Aorta (tissue), 4 donors: Measurements from ENCODE around the gene INPP5E. TPM values are rescaled to one million over a fixed set of nuclear protein-coding genes. Genes with fewer than 3 reads are reported as not detected.

Experiments
- polyA plus RNA-seq, 2 donors: library from polyadenylated mRNA; stranded (reverse); fragments of 200-250 nt; gene quantifications; one replicate each; pipeline ENCODE4 v1.2.3, GENCODE V29; 2013
- total RNA-seq, 2 donors: library from RNA; stranded (reverse); fragmentation: NEBNext Ultra II Directional; extraction: Animal tissue kit (Norgen Biotek cat#: 25700); gene quantifications; one replicate each; pipeline ENCODE4 v1.2.1, GENCODE V29; 2021
- donor health status: healthy with polysubstance abuse.
- donor health status: Bipolar disorder and iron deficiency.
- donor health status: DM: no; HTN: no; CAD: no.
- donor health status: DM: yes; HTN: yes; CAD: no.

The INPP5E gene
- total and polyA plus RNA-seq, 4 donors = 2.8 to 15.6 (median 11.7) TPM

Other genes with a start within 250 kb of the INPP5E start
- not detected for gene LHX3, start 234.7 kb downstream of the INPP5E start, total RNA-seq
- gene LHX3, start 234.7 kb downstream of the INPP5E start, polyA plus RNA-seq = not detected
- 1 to 10 TPM; 6.8 to 7.9 TPM for gene QSOX2, start 194.0 kb downstream of the INPP5E start, total RNA-seq
- gene QSOX2, start 194.0 kb downstream of the INPP5E start, polyA plus RNA-seq = 1 to 10 TPM; 1.0 to 5.7 TPM
- not detected for gene CCDC187, start 135.8 kb downstream of the INPP5E start, total RNA-seq
- not detected for gene CCDC187, start 135.8 kb downstream of the INPP5E start, polyA plus RNA-seq
- gene GPSM1, start 112.3 kb downstream of the INPP5E start, total RNA-seq = 10 to 100 TPM; 22.7 to 28.9 TPM
- gene GPSM1, start 112.3 kb downstream of the INPP5E start, polyA plus RNA-seq = 10 to 100 TPM in 1 of 2 donors, 1 to 10 TPM in 1; 6.9 to 53.7 TPM
- 10 to 100 TPM; 15.5 to 18.1 TPM for gene DNLZ, start 76.1 kb downstream of the INPP5E start, total RNA-seq
- gene DNLZ, start 76.1 kb downstream of the INPP5E start, polyA plus RNA-seq = 10 to 100 TPM; 12.4 to 14.4 TPM
- 1 to 10 TPM; 2.6 to 5.3 TPM for gene CARD9, start 66.2 kb downstream of the INPP5E start, total RNA-seq
- 1 to 10 TPM; 1.4 to 4.4 TPM for gene CARD9, start 66.2 kb downstream of the INPP5E start, polyA plus RNA-seq
- 1 to 10 TPM; 6.8 to 7.7 TPM for gene SNAPC4, start 39.7 kb downstream of the INPP5E start, total RNA-seq
- 10 to 100 TPM in 1 of 2 donors, 1 to 10 TPM in 1; 1.6 to 13.9 TPM for gene SNAPC4, start 39.7 kb downstream of the INPP5E start, polyA plus RNA-seq
- 10 to 100 TPM; 27.1 to 39.0 TPM for gene ENTR1, start 29.2 kb downstream of the INPP5E start, total RNA-seq
- gene ENTR1, start 29.2 kb downstream of the INPP5E start, polyA plus RNA-seq = 10 to 100 TPM; 15.0 to 47.2 TPM
- 10 to 100 TPM; 31.2 to 38.8 TPM for gene PMPCA, start 29.2 kb downstream of the INPP5E start, total RNA-seq
- gene PMPCA, start 29.2 kb downstream of the INPP5E start, polyA plus RNA-seq = 10 to 100 TPM; 16.2 to 72.0 TPM
- 10 to 100 TPM; 57.1 to 59.1 TPM for gene SEC16A, start 43.2 kb upstream of the INPP5E start, total RNA-seq
- gene SEC16A, start 43.2 kb upstream of the INPP5E start, polyA plus RNA-seq = 10 to 100 TPM; 11.1 to 61.0 TPM
- gene NOTCH1, start 106.2 kb upstream of the INPP5E start, total RNA-seq = 10 to 100 TPM; 47.4 to 81.6 TPM
- 1 to 10 TPM; 3.1 to 8.5 TPM for gene NOTCH1, start 106.2 kb upstream of the INPP5E start, polyA plus RNA-seq
- gene EGFL7, start 223.1 kb upstream of the INPP5E start, total RNA-seq = 100 to 1,000 TPM in 1 of 2 donors, 10 to 100 TPM in 1; 78.6 to 308 TPM
- 10 to 100 TPM; 13.1 to 32.0 TPM for gene EGFL7, start 223.1 kb upstream of the INPP5E start, polyA plus RNA-seq
- 10 to 100 TPM; 26.9 to 31.5 TPM for gene AGPAT2, start 247.6 kb upstream of the INPP5E start, total RNA-seq
- gene AGPAT2, start 247.6 kb upstream of the INPP5E start, polyA plus RNA-seq = 10 to 100 TPM; 49.5 to 64.9 TPM